ENCODE data around the gene GORAB. TPM values are rescaled to one million over a fixed set of nuclear protein-coding genes. Genes with fewer than 3 reads are reported as not detected.

The GORAB gene
- polyA plus RNA-seq, 4 donors: 18.5 to 23.9 (median 19.8) TPM

DNA sequence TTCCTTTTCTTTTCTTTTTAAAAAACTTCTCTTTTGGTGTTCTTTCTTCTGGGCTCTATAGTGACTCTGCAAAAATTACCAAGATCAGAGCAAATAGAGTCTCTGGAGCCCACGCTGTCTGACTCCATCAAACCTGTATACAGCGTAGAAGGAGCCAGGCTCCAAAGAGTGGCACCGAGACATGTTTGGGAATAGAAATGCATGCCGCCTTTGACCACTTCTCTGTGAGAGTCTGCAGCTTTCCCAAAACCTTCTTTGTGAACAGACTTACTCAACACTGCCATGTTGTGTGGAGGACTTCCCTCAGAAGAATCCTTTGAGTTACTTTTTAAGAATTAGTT lies 55.3 kb downstream of the GORAB start:
- no peak for DNase-seq (ENCODE audit: low read depth in 4 of 4, low spot score in 2 of 4)

DNA sequence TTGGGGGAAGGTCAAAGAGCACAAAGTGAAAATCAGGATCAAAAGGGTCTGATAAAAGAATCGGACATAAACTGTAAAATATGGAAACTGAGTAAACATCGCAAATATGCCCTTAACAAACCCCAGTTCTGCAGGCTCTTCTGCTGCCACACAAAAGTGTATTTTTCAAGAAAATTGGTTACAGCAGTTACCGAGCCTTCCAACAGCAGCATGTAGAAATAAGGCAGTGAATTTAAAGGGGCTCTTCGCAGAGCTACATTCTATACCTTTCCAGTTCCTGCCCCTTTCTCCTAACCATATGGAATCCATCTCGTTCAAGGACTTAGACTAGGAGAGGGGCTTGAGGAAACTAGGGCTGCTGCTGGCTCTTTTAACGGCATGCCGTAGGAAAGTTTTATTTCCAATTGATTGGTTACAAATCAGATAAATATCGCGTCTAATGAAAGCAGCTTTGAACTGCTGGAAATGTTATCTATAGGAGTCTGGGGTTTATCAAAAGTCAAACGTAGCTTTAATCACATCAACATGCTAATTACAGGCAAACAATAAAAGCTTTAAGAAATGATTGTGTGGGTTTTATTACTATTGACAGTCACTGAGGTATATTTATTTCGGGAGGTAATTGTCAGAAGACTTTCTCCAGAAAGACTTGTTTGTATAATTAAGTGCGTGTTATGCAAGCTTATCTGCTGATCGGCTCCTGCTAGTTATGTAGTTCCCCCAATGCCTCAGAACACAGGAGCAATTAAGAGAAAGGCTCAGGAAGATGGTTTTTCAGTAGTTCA lies 59.1 kb downstream of the GORAB start:
- no peak for DNase-seq (ENCODE audit: low read depth in 4 of 4, low spot score in 2 of 4)

DNA sequence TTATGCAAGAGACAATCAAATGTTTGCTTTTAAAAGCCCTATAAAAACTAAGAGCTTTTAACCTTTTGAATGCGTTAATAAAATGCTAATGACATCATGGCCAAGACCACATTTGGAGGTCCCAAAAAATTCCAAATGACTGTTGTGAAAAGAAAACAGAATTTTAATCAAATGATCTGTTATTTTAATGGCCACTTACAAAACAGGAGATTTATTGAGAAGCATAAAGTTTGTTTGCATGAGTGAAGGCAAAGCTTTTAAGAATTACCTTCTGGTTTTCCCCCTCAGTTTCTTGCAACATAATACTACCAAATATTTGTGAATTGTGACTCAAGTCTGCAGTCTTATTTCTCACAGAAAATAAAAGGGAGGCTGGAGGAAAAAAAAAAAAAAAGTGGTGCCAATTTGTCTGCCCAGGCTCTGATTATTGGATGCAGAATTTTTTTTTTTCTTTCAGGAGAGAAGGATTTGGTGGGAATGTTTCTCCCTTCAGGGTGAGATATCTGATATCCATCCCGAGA lies 60.7 kb downstream of the GORAB start:
- no peak for DNase-seq (ENCODE audit: low read depth in 4 of 4, low spot score in 2 of 4)

DNA sequence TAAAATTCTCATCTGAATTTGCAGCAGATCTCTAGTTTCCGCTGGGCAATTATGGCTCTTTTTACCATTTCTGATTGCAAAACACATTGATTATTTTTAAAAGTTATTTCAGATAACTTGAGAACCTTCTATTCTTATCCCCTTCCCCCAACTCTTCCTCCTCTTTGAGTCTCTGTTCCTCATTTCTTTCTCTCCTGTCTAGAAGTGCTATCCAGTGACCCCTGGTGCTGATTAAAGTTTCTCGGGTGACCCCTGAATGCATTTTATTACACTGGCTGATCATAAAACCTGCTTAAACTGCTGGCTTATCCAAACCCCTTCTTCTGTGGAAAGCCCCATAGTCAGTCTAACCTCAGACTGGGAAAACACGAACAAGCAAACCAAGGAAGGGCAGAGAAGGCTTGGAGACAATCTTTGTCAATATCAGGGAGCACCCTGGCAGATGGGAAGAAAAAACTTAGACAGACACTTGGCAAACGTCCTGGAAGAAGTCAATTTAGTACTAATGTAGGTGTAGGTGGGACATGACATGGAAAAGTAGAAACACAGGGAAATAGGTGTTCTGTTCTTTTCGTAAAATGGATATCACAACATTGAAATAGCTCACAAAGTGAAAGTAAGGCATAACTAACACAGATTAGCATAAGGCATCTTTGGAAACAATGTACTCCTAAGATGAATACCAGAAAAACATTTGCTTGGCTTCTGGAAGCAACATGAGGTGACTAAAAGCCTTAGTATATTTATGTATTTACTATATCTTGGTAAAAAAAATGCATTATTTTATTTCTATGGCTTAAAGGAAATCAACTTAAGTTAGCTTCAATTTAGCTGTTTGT lies 61.4 kb downstream of the GORAB start:
- DNase-seq (ENCODE audit: low read depth in 4 of 4, low spot score in 2 of 4): peak in 1 of 4 donors; percentile 32

DNA sequence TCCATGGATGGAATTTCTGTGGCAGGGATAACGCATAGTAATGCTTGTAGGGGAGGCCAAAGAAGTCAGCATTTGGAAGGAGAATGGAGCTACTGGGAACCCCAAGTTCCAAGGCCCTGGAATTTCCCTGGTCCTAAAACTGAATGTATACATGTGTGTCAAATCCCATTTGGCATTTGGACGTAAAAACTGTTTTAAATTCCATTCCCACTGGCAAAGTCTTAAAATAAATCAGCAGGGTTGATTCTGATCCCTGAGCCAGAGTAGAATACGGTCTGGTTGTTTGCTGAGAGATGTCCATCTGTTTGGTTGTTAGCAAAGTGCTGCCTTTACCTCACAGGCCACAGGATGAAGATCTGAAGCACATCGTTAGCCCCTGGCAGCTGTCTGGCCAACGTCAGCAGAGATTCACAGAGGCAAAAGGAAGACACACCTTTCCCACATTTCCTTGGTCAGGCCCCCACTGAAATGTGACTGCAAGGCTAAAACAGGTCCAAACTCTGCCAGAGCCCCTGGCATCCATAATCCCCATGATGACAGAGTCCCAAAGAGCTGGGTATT lies 62.2 kb downstream of the GORAB start:
- no peak for DNase-seq (ENCODE audit: low read depth in 4 of 4, low spot score in 2 of 4)

DNA sequence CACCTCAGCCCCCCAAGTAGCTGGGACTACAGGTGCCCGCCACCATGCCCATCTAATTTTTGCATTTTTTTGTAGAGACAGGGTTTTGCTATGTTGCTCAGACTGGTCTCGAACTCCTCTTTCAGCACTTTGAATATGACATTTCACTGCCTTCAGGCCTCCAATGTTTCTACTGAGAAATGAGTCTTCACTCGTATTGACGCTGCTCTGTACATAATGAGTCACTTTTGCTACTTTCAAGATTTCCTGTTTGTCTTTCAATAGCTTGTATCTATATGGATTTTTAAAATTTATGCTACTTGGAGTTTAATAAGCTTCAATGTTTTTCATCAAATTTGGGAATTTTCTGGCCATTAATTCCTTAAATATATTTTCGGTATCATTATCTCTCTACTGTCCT lies 64.7 kb downstream of the GORAB start:
- no peak for DNase-seq (ENCODE audit: low read depth in 4 of 4, low spot score in 2 of 4)

DNA sequence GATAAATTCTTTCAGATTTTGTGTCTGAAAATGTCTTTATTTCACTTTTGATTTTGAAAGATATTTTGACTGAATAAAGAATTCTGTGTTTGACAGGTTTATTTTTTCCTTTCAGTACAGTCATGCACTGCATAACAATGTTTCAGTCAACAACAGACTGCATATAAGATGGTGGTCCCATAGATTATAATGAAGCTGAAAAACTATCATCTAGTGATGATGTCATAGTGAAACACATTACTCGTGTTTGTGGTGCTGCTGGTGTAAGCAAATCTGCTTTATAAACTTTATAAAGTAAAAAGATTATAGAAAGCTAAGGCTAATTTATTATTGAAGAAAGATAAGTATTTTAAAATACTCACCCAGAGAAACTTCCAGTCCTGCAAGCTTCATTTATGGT lies 66.7 kb downstream of the GORAB start:
- DNase-seq (ENCODE audit: low read depth in 4 of 4, low spot score in 2 of 4): no peak

DNA sequence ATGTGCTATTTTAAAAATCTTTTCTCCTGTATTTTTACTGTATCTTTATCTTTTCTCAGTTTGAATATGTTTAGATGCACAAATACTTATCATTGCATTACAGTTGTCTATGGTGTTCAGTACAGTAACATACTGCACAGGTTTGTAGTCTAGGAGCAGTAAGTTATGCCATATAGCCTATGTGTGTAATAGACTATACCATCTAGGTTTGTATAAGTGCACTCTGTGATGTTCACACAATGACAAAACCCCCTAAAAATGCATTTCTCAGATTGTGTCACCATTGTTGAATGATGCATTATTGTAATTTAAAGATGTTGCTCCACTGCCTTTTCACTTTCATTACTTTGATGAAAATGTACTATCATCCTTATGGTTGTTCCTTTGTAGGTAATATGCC lies 67.1 kb downstream of the GORAB start:
- DNase-seq (ENCODE audit: low read depth in 4 of 4, low spot score in 2 of 4): no peak

DNA sequence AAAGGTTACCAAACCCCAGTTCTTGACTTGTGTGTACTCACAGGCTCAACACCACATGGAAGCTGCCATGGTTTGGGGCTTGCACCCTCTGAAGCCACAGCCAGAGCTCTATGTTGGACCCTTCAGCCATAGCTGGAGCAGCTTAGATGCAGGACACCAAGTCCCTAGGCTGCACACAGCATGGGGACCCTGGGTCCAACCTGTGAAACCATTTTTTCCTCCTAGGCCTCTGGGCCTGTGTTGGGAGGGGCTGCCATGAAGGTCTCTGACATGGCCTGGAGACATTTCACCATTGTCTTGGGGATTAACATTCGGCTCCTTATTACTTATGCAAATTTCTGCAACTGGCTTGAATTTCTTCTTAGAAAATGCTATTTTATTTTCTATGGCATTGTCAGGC lies 69.9 kb downstream of the GORAB start:
- no peak for DNase-seq (ENCODE audit: low read depth in 4 of 4, low spot score in 2 of 4)

Other genes starting within 250 kb of the GORAB start
- gene PRRX1, start 132.0 kb downstream of the GORAB start, polyA plus RNA-seq (ENCODE audit: insufficient read length in 4 of 4): 1 to 10 TPM in 3 of 4 donors, under 1 TPM in 1; 0.91 to 4.5 (median 1.9) TPM